ENCODE data around the gene KPTN. TPM values are rescaled to one million over a fixed set of nuclear protein-coding genes. Genes with fewer than 3 reads are reported as not detected.
A peak's percentile ranks its signal among the peaks of the same experiment; 100 is the strongest.

The KPTN gene
- total and polyA plus RNA-seq, 2 of the 13 experiments (the other 11 are each of a cell fraction or from before 2014, with no cell fraction given): 9.1 to 13.3 TPM

DNA sequence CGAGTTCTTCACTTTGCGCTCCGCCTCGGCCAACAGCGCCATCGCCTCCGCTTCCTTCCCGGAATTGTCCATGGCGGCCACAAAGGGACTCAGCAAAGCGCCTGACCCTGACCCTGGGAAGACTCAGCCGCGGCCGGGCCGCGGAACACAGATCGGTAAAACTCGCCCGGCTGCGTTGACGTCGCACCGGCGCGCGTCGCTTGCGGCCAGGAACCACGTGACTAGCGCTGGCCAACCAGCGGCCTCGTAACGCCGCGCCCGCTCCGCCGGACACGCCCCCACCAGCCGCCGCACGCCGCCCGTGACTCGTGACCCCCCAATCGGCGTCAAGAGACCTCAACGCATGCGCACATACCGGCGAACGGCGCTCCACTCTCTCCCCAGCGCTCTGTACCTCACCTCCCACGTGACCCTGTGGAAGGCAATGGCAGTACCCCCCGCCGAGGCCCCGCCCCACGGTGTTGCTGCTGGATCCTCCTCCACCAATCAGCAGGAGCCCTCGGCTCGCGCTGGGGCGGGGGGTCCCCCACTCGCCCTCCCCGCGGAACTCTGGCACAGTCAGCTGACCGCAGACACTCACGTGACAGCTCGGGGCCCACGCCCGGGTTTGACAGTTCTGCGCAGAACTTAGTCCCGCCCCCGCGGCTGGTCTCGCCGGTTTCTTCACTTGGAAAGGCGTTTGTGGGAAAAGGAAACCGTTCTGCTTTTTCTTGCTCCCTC, 31.0 kb upstream of the KPTN start, which contains the start of gene NAPA (continued):
- TF ChIP-seq, protein P1, sequence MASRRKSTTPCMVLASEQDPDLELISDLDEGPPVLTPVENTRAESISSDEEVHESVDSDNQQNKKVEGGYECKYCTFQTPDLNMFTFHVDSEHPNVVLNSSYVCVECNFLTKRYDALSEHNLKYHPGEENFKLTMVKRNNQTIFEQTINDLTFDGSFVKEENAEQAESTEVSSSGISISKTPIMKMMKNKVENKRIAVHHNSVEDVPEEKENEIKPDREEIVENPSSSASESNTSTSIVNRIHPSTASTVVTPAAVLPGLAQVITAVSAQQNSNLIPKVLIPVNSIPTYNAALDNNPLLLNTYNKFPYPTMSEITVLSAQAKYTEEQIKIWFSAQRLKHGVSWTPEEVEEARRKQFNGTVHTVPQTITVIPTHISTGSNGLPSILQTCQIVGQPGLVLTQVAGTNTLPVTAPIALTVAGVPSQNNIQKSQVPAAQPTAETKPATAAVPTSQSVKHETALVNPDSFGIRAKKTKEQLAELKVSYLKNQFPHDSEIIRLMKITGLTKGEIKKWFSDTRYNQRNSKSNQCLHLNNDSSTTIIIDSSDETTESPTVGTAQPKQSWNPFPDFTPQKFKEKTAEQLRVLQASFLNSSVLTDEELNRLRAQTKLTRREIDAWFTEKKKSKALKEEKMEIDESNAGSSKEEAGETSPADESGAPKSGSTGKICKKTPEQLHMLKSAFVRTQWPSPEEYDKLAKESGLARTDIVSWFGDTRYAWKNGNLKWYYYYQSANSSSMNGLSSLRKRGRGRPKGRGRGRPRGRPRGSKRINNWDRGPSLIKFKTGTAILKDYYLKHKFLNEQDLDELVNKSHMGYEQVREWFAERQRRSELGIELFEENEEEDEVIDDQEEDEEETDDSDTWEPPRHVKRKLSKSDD (CRISPR knock-in tag; IDR thresholded peaks at IDR 0.05; ENCODE audit: low read depth): no peak
- TF ChIP-seq TBP (CRISPR knock-in tag; IDR thresholded peaks at IDR 0.05) (no peak), TRIM24 (CRISPR knock-in tag; IDR thresholded peaks at IDR 0.05) (no peak), NFIB (CRISPR knock-in tag; IDR thresholded peaks at IDR 0.05; ENCODE audit: borderline replicate concordance) (no peak), IRX3 (CRISPR knock-in tag; IDR thresholded peaks at IDR 0.05; ENCODE audit: borderline replicate concordance, low read depth) (no peak), ZNF432 (CRISPR knock-in tag; IDR thresholded peaks at IDR 0.05; ENCODE audit: borderline replicate concordance) (no peak), ELF3 (CRISPR knock-in tag; IDR thresholded peaks at IDR 0.05) (peak; percentile 47; the same call in 1 of the 2 replicates), SYNCRIP (IDR thresholded peaks at IDR 0.05; ENCODE audit: insufficient read depth, low read depth, low read length) (no peak), ZNF777 (CRISPR knock-in tag; IDR thresholded peaks at IDR 0.05) (no peak), NR3C1 (CRISPR knock-in tag; IDR thresholded peaks at IDR 0.05) (no peak), XBP1 (CRISPR knock-in tag; IDR thresholded peaks at IDR 0.05) (no peak), ZNF569 (CRISPR knock-in tag; IDR thresholded peaks at IDR 0.05; ENCODE audit: borderline replicate concordance) (no peak)
- TF ChIP-seq, protein P2, sequence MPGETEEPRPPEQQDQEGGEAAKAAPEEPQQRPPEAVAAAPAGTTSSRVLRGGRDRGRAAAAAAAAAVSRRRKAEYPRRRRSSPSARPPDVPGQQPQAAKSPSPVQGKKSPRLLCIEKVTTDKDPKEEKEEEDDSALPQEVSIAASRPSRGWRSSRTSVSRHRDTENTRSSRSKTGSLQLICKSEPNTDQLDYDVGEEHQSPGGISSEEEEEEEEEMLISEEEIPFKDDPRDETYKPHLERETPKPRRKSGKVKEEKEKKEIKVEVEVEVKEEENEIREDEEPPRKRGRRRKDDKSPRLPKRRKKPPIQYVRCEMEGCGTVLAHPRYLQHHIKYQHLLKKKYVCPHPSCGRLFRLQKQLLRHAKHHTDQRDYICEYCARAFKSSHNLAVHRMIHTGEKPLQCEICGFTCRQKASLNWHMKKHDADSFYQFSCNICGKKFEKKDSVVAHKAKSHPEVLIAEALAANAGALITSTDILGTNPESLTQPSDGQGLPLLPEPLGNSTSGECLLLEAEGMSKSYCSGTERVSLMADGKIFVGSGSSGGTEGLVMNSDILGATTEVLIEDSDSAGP (CRISPR knock-in tag; IDR thresholded peaks at IDR 0.05; ENCODE audit: borderline replicate concordance): peak; percentile 81; the same call in 1 of the 2 replicates
- TF ChIP-seq, protein P3, sequence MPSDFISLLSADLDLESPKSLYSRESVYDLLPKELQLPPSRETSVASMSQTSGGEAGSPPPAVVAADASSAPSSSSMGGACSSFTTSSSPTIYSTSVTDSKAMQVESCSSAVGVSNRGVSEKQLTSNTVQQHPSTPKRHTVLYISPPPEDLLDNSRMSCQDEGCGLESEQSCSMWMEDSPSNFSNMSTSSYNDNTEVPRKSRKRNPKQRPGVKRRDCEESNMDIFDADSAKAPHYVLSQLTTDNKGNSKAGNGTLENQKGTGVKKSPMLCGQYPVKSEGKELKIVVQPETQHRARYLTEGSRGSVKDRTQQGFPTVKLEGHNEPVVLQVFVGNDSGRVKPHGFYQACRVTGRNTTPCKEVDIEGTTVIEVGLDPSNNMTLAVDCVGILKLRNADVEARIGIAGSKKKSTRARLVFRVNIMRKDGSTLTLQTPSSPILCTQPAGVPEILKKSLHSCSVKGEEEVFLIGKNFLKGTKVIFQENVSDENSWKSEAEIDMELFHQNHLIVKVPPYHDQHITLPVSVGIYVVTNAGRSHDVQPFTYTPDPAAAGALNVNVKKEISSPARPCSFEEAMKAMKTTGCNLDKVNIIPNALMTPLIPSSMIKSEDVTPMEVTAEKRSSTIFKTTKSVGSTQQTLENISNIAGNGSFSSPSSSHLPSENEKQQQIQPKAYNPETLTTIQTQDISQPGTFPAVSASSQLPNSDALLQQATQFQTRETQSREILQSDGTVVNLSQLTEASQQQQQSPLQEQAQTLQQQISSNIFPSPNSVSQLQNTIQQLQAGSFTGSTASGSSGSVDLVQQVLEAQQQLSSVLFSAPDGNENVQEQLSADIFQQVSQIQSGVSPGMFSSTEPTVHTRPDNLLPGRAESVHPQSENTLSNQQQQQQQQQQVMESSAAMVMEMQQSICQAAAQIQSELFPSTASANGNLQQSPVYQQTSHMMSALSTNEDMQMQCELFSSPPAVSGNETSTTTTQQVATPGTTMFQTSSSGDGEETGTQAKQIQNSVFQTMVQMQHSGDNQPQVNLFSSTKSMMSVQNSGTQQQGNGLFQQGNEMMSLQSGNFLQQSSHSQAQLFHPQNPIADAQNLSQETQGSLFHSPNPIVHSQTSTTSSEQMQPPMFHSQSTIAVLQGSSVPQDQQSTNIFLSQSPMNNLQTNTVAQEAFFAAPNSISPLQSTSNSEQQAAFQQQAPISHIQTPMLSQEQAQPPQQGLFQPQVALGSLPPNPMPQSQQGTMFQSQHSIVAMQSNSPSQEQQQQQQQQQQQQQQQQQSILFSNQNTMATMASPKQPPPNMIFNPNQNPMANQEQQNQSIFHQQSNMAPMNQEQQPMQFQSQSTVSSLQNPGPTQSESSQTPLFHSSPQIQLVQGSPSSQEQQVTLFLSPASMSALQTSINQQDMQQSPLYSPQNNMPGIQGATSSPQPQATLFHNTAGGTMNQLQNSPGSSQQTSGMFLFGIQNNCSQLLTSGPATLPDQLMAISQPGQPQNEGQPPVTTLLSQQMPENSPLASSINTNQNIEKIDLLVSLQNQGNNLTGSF (CRISPR knock-in tag; IDR thresholded peaks at IDR 0.05): no peak
- TF ChIP-seq, protein P4, sequence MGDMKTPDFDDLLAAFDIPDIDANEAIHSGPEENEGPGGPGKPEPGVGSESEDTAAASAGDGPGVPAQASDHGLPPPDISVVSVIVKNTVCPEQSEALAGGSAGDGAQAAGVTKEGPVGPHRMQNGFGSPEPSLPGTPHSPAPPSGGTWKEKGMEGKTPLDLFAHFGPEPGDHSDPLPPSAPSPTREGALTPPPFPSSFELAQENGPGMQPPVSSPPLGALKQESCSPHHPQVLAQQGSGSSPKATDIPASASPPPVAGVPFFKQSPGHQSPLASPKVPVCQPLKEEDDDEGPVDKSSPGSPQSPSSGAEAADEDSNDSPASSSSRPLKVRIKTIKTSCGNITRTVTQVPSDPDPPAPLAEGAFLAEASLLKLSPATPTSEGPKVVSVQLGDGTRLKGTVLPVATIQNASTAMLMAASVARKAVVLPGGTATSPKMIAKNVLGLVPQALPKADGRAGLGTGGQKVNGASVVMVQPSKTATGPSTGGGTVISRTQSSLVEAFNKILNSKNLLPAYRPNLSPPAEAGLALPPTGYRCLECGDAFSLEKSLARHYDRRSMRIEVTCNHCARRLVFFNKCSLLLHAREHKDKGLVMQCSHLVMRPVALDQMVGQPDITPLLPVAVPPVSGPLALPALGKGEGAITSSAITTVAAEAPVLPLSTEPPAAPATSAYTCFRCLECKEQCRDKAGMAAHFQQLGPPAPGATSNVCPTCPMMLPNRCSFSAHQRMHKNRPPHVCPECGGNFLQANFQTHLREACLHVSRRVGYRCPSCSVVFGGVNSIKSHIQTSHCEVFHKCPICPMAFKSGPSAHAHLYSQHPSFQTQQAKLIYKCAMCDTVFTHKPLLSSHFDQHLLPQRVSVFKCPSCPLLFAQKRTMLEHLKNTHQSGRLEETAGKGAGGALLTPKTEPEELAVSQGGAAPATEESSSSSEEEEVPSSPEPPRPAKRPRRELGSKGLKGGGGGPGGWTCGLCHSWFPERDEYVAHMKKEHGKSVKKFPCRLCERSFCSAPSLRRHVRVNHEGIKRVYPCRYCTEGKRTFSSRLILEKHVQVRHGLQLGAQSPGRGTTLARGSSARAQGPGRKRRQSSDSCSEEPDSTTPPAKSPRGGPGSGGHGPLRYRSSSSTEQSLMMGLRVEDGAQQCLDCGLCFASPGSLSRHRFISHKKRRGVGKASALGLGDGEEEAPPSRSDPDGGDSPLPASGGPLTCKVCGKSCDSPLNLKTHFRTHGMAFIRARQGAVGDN (CRISPR knock-in tag; IDR thresholded peaks at IDR 0.05): peak; percentile 80
